NCI-H1092 treated with DMSO at 0.1 percent for 48 hours (cell line): ENCODE measurements around the gene RHBDD2.
"Not testable (repeated sequence)": the region's sequence is repeated elsewhere in the genome, so short reads cannot be mapped to it uniquely, and the experiment has no call there.

ENCODE experiments used
- DNase-seq: peaks from one replicate; lab custom pipeline; 2025; lab: John Stamatoyannopoulos, UW

RHBDD2 gene

GRCh38 chr7:75889223-75889825 lies 10.5 kb downstream of the RHBDD2 start:
- no peak for DNase-seq

- no peak for DNase-seq
These were observed 11.0 kb downstream of the RHBDD2 start for GRCh38 chr7:75889826-75890225.

GRCh38 chr7:75891237-75891636 lies 12.4 kb downstream of the RHBDD2 start:
- DNase-seq: not testable (repeated sequence)

- no peak for DNase-seq
These were observed 13.1 kb downstream of the RHBDD2 start for GRCh38 chr7:75891815-75892411.

GRCh38 chr7:75892634-75893272 lies 13.9 kb downstream of the RHBDD2 start:
- no peak for DNase-seq

- DNase-seq: no peak
These were observed 18.0 kb downstream of the RHBDD2 start for GRCh38 chr7:75896803-75897327.

- DNase-seq: no peak
These were observed 21.9 kb downstream of the RHBDD2 start for GRCh38 chr7:75900617-75901315.

- DNase-seq: peak; percentile 82
These were observed 27.2 kb downstream of the RHBDD2 start for GRCh38 chr7:75905785-75906604.

- no peak for DNase-seq
These were observed 28.3 kb downstream of the RHBDD2 start for GRCh38 chr7:75906991-75907667.

GRCh38 chr7:75907668-75908039 lies 28.8 kb downstream of the RHBDD2 start:
- DNase-seq: not testable (repeated sequence)

GRCh38 chr7:75909521-75910132 lies 30.8 kb downstream of the RHBDD2 start:
- no peak for DNase-seq

- DNase-seq: not testable (repeated sequence)
These were observed 32.4 kb downstream of the RHBDD2 start for GRCh38 chr7:75911186-75911585.

GRCh38 chr7:75913437-75913836 lies 34.6 kb downstream of the RHBDD2 start:
- DNase-seq: no peak

- DNase-seq: no peak
These were observed 35.4 kb downstream of the RHBDD2 start for GRCh38 chr7:75914169-75914654.

GRCh38 chr7:75914655-75915415 lies 36.0 kb downstream of the RHBDD2 start, which contains the start of gene POR:
POR (plus strand) TSS chr7:75915155; CDS start chr7:75954002, 38,847 bp downstream.
- peak; percentile 96 for DNase-seq

GRCh38 chr7:75915416-75916156 lies 36.8 kb downstream of the RHBDD2 start:
- peak; percentile 36 for DNase-seq

GRCh38 chr7:75916259-75916658 lies 37.4 kb downstream of the RHBDD2 start:
- no peak for DNase-seq

- DNase-seq: no peak
These were observed 38.1 kb downstream of the RHBDD2 start for GRCh38 chr7:75916685-75917634.
